Right cardiac atrium (tissue), 5 donors: ENCODE data around the gene BRINP3. TPM values are rescaled to one million over a fixed set of nuclear protein-coding genes. Genes with fewer than 3 reads are reported as not detected.
A peak's percentile ranks its signal among the peaks of the same experiment; 100 is the strongest.

ENCODE experiments used
- ATAC-seq, 2 donors: fragments of 200-7000 bp; cut with Tn5 transposase; one replicate each; pipeline versions ENCODE4 v1.8.0 to v1.9.1; 2020; ENCODE audit warnings: moderate library complexity in 2 of 2, mild to moderate bottlenecking in 1 of 2
- DNase-seq, 3 donors: peaks; one replicate each; pipeline ENCODE4 v3.0.0-alpha.2; 2020
- H3K27ac ChIP-seq: one replicate; pipeline ENCODE4 v1.5.1; 2013; ENCODE audit warnings: mild to moderate bottlenecking, low read length, control low read depth, moderate library complexity
- H3K27me3 ChIP-seq: one replicate; pipeline ENCODE4 v1.6.1; 2013; ENCODE audit not compliant: control insufficient read depth, insufficient read depth
- H3K4me1 ChIP-seq: one replicate; pipeline ENCODE4 v1.6.1; 2013; ENCODE audit warnings: low read length; ENCODE audit not compliant: control insufficient read depth, insufficient read depth
- H3K4me3 ChIP-seq: one replicate; pipeline ENCODE4 v1.5.1; 2013; ENCODE audit warnings: low read length, control low read depth
- H3K9me3 ChIP-seq: one replicate; pipeline ENCODE4 v1.6.1; 2013; ENCODE audit warnings: low read length; ENCODE audit not compliant: control insufficient read depth
- WGBS: extraction: QIAGEN DNeasy Blood & Tissue Kit; methylation state at CpG from one replicate; pipeline ENCODE4 v1.1.7; 2013; 5-methylcytosine and 5-hydroxymethylcytosine counted together
- intact Hi-C, 4 donors: fragments of 100-400 bp; cut with DNase I; formaldehyde crosslinking; loops; one replicate each; pipeline versions ENCODE4 v1.11.0 to v1.14.0; 2022 to 2023
- polyA plus RNA-seq: library from polyadenylated mRNA; stranded (reverse); fragments of 200-250 nt; gene quantifications from one replicate; pipeline ENCODE4 v1.2.3, GENCODE V29; 2013
- total RNA-seq, 4 donors: library from RNA; stranded (reverse); fragmentation: NEBNext Ultra II Directional; extraction: Animal tissue kit (Norgen Biotek cat#: 25700); gene quantifications; one replicate each; pipeline ENCODE4 v1.2.1, GENCODE V29; 2021
- donor health status: healthy with polysubstance abuse.
- donor health status: DM: no; HTN: yes; CAD: no.
- donor health status: DM: no; HTN: no; CAD: no.
- donor health status: DM: no; HTN: yes; CAD: no; lungs with severe emphysema.
- donor health status: DM: yes; HTN: yes; CAD: no.

BRINP3 gene
- total and polyA plus RNA-seq, 5 donors, result 3.6 to 27.0 (median 14.2) TPM

- H3K4me3 ChIP-seq, result peak overlapping the region; percentile 79
- no peaks in the 10 kb centered on the region for H3K27me3 ChIP-seq
- ATAC-seq (peak; percentile 53 to 57), DNase-seq (peak in 2 of 3 donors; percentile 36 to 55)
- peak overlapping the region; percentile 3 for H3K27ac ChIP-seq
- H3K9me3 ChIP-seq, result no peaks in the 10 kb centered on the region
- intact Hi-C loops, result no loop called here
- H3K4me1 ChIP-seq, result no peaks in the 10 kb centered on the region
- WGBS, result 1% methylated on average over 42 of the region's 42 CpGs
Measured at GRCh38 chr1:190478149-190479049, 735 bp upstream of the BRINP3 start.

GRCh38 chr1:190476806-190477205, 858 bp downstream of the BRINP3 start:
- 38% methylated on average over 5 of the region's 5 CpGs for WGBS
- no peak for DNase-seq
- no peak for ATAC-seq

GRCh38 chr1:190476321-190476720, 1.3 kb downstream of the BRINP3 start:
- Histone ChIP-seq H3K4me1 (no peaks in the 10 kb centered on the region), H3K27me3 (no peaks in the 10 kb centered on the region), H3K9me3 (no peaks in the 10 kb centered on the region), H3K4me3 (peak overlapping the region; percentile 79), H3K27ac (no peak overlapping the region)
- WGBS, result 19% methylated on average over 5 of the region's 5 CpGs
- DNase-seq (no peak), ATAC-seq (no peak)
- intact Hi-C loops, result no loop called here

More at GRCh38 chr1:190476806-190477205, 858 bp downstream of the BRINP3 start:
- H3K27ac ChIP-seq, result no peak overlapping the region
- H3K9me3 ChIP-seq, result no peaks in the 10 kb centered on the region
- H3K4me3 ChIP-seq, result peak overlapping the region; percentile 79
- no peaks in the 10 kb centered on the region for H3K27me3 ChIP-seq
- intact Hi-C loops, result no loop called here
- no peaks in the 10 kb centered on the region for H3K4me1 ChIP-seq

GRCh38 chr1:190475421-190476141, 2.1 kb downstream of the BRINP3 start:
- ATAC-seq, result peak; percentile 44 to 58
- no peaks in the 10 kb centered on the region for H3K4me1 ChIP-seq
- H3K27ac ChIP-seq, result peak overlapping the region; percentile 21
- no peaks in the 10 kb centered on the region for H3K9me3 ChIP-seq
- 1% methylated on average over 27 of the region's 27 CpGs for WGBS
- peak in 2 of 3 donors; percentile 50 to 51 for DNase-seq
- intact Hi-C loops, result no loop called here
- H3K4me3 ChIP-seq, result peak overlapping the region; percentile 79
- no peaks in the 10 kb centered on the region for H3K27me3 ChIP-seq

GRCh38 chr1:190474650-190475211, 2.9 kb downstream of the BRINP3 start:
- no peaks in the 10 kb centered on the region for H3K9me3 ChIP-seq
- peak overlapping the region; percentile 79 for H3K4me3 ChIP-seq
- intact Hi-C loops, result no loop called here
- no peaks in the 10 kb centered on the region for H3K27me3 ChIP-seq
- ATAC-seq (peak; percentile 46 to 70), DNase-seq (peak in 1 of 3 donors; percentile 49)
- 4% methylated on average over 13 of the region's 13 CpGs for WGBS
- H3K4me1 ChIP-seq, result no peaks in the 10 kb centered on the region
- H3K27ac ChIP-seq, result peak overlapping the region; percentile 77

- Histone ChIP-seq H3K4me3 (peak overlapping the region; percentile 79), H3K9me3 (no peaks in the 10 kb centered on the region), H3K27me3 (no peaks in the 10 kb centered on the region), H3K27ac (no peak overlapping the region), H3K4me1 (no peaks in the 10 kb centered on the region)
- DNase-seq (no peak), ATAC-seq (no peak)
- intact Hi-C loops, result no loop called here
- 44% methylated on average over 2 of the region's 2 CpGs for WGBS
Measured at GRCh38 chr1:190474010-190474409, 3.7 kb downstream of the BRINP3 start.

GRCh38 chr1:190472494-190472893, 5.2 kb downstream of the BRINP3 start:
- no peak for ATAC-seq
- Histone ChIP-seq H3K27ac (no peak overlapping the region), H3K4me1 (no peaks in the 10 kb centered on the region), H3K4me3 (peak overlapping the region; percentile 28), H3K27me3 (no peaks in the 10 kb centered on the region), H3K9me3 (no peaks in the 10 kb centered on the region)
- no peak for DNase-seq
- intact Hi-C loops, result no loop called here
- WGBS, result 52% methylated on average over 1 of the region's 1 CpG

GRCh38 chr1:190472042-190472441, 5.6 kb downstream of the BRINP3 start:
- no peak for ATAC-seq
- H3K9me3 ChIP-seq, result no peaks in the 10 kb centered on the region
- H3K27me3 ChIP-seq, result no peaks in the 10 kb centered on the region
- no peak for DNase-seq
- intact Hi-C loops, result no loop called here
- WGBS, result 74% methylated on average over 2 of the region's 2 CpGs
- H3K4me1 ChIP-seq, result no peaks in the 10 kb centered on the region
- H3K4me3 ChIP-seq, result peak overlapping the region; percentile 15
- no peak overlapping the region for H3K27ac ChIP-seq

- intact Hi-C loops, result no loop called here
- ATAC-seq (no peak), DNase-seq (no peak)
- Histone ChIP-seq H3K4me1 (no peaks in the 10 kb centered on the region), H3K27ac (no peak overlapping the region), H3K4me3 (no peak overlapping the region), H3K27me3 (no peaks in the 10 kb centered on the region), H3K9me3 (no peaks in the 10 kb centered on the region)
- WGBS, result 67% methylated on average over 2 of the region's 2 CpGs
Measured at GRCh38 chr1:190464690-190465089, 13.0 kb downstream of the BRINP3 start.

GRCh38 chr1:190456129-190456528, 21.5 kb downstream of the BRINP3 start:
- ATAC-seq, result no peak
- Histone ChIP-seq H3K4me3 (no peak overlapping the region), H3K9me3 (no peaks in the 10 kb centered on the region), H3K27me3 (no peaks in the 10 kb centered on the region), H3K4me1 (no peaks in the 10 kb centered on the region), H3K27ac (no peak overlapping the region)
- 84% methylated on average over 3 of the region's 3 CpGs for WGBS
- intact Hi-C loops, result no loop called here
- no peak for DNase-seq

GRCh38 chr1:190455631-190456030, 22.0 kb downstream of the BRINP3 start:
- ATAC-seq (no peak), DNase-seq (no peak)
- 70% methylated on average over 1 of the region's 1 CpG for WGBS
- no peaks in the 10 kb centered on the region for H3K27me3 ChIP-seq
- H3K4me3 ChIP-seq, result no peak overlapping the region
- no peaks in the 10 kb centered on the region for H3K4me1 ChIP-seq
- H3K27ac ChIP-seq, result no peak overlapping the region
- no peaks in the 10 kb centered on the region for H3K9me3 ChIP-seq
- intact Hi-C loops, result no loop called here
